Natural killer cell (primary cell): ENCODE results near the gene TNFAIP2. TPM values are rescaled to one million over a fixed set of nuclear protein-coding genes. Genes with fewer than 3 reads are reported as not detected.

ENCODE experiments used
- ATAC-seq, 3 donors: fragments of 150-1000 bp in 2 of 3; fragments of 200-7000 bp in 1 of 3; cut with Tn5 transposase; 1 replicate in 1 of 3; 2 replicates in 2 of 3; pipeline ENCODE4 v1.10.0; 2021; ENCODE audit warnings: mild to moderate bottlenecking in 2 of 3, moderate library complexity in 2 of 3
- DNase-seq, 2 donors: peaks; one replicate each; pipeline versions ENCODE4 v3.0.0 to v3.0.0-alpha.2; 2013 to 2021; ENCODE audit warnings: mixed read lengths in 1 of 2
- H3K27ac ChIP-seq: one replicate; pipeline ENCODE4 v1.5.1; 2013; ENCODE audit warnings: mild to moderate bottlenecking, low read length
- H3K27me3 ChIP-seq: one replicate; pipeline ENCODE4 v1.6.1; 2013; ENCODE audit warnings: low read length; ENCODE audit not compliant: control insufficient read depth, insufficient read depth
- H3K36me3 ChIP-seq: one replicate; pipeline ENCODE4 v1.6.1; 2013; ENCODE audit warnings: low read length; ENCODE audit not compliant: control insufficient read depth, insufficient read depth
- H3K4me1 ChIP-seq: one replicate; pipeline ENCODE4 v1.6.1; 2013; ENCODE audit warnings: low read length; ENCODE audit not compliant: control insufficient read depth, insufficient read depth
- H3K4me3 ChIP-seq: one replicate; pipeline ENCODE4 v1.5.1; 2013; ENCODE audit warnings: low read length
- H3K9me3 ChIP-seq: one replicate; pipeline ENCODE4 v1.6.1; 2013; ENCODE audit warnings: low read length; ENCODE audit not compliant: control insufficient read depth, insufficient read depth
- H3K27ac Mint-ChIP-seq, 2 donors: one replicate each; pipeline ENCODE4 v1.8.0; 2022; ENCODE audit warnings: mild to moderate bottlenecking in 2 of 2, mixed read lengths in 2 of 2, moderate library complexity in 1 of 2
- H3K27me3 Mint-ChIP-seq, 2 donors: one replicate each; pipeline ENCODE4 v1.8.0; 2022; ENCODE audit warnings: low read depth in 2 of 2, mixed read lengths in 2 of 2
- H3K36me3 Mint-ChIP-seq: one replicate; pipeline ENCODE4 v1.8.0; 2022; ENCODE audit warnings: mixed read lengths
- H3K4me1 Mint-ChIP-seq, 2 donors: one replicate each; pipeline ENCODE4 v1.8.0; 2022; ENCODE audit warnings: mixed read lengths in 2 of 2
- H3K4me3 Mint-ChIP-seq: one replicate; pipeline ENCODE4 v1.8.0; 2022; ENCODE audit warnings: mild to moderate bottlenecking, moderate library complexity, mixed read lengths
- H3K9me3 Mint-ChIP-seq, 2 donors: one replicate each; pipeline ENCODE4 v1.8.0; 2022; ENCODE audit warnings: mixed read lengths in 2 of 2
- CTCF ChIP-seq: fragments of 200-600 bp; IDR thresholded peaks from one replicate; pipeline ENCODE4 v1.8.0; 2022; ENCODE audit warnings: antibody characterized with exemption
- WGBS: methylation state at CpG from one replicate; pipeline ENCODE4 v1.1.7; 2013; ENCODE audit warnings: missing lambda C conversion rate; ENCODE audit not compliant: insufficient coverage; 5-methylcytosine and 5-hydroxymethylcytosine counted together
- intact Hi-C: fragments of 100-400 bp; cut with micrococcal nuclease; formaldehyde crosslinking; loops from one replicate; pipeline ENCODE4 v1.14.2; 2022
- total RNA-seq, 4 donors: library from RNA; stranded (reverse); fragments of 120-200 nt in 1 of 4; gene quantifications; one replicate each; pipeline versions ENCODE4 v1.2.3 to v1.2.4, GENCODE V29; 2013 to 2022

TNFAIP2 gene
- total RNA-seq, 3 donors from 2014 or later (not counting 1 experiment from before 2014, with no cell fraction given) = 14.2 to 89.8 (median 50.1) TPM

- no peak within 1 kb of the TSS for H3K27ac Mint-ChIP-seq
- H3K9me3 ChIP-seq = no peaks in the 10 kb centered on the region
- no peaks in the 10 kb centered on the region for H3K27me3 ChIP-seq
These were observed 39.0 kb upstream of the TNFAIP2 start, which contains the start of gene LBHD2 for GRCh38 chr14:103084021-103084919. Gene LBHD2 (plus strand): TSS chr14:103084210. CDS start chr14:103086013, 1,803 bp downstream.

GRCh38 chr14:103085106-103086091 lies 37.9 kb upstream of the TNFAIP2 start:
- Histone ChIP-seq H3K4me1 (no peaks in the 10 kb centered on the region), H3K36me3 (no peaks in the 10 kb centered on the region), H3K9me3 (no peaks in the 10 kb centered on the region), H3K4me3 (no peak overlapping the region), H3K27ac (no peak overlapping the region), H3K27me3 (no peaks in the 10 kb centered on the region)
- intact Hi-C loops = no loop called here
- no peak for DNase-seq
- no peaks in the 10 kb centered on the region for H3K9me3 Mint-ChIP-seq
- H3K4me3 Mint-ChIP-seq = no peak overlapping the region
- no peaks in the 10 kb centered on the region for H3K36me3 Mint-ChIP-seq
- ATAC-seq = no peak
- no peak for TF ChIP-seq CTCF
- H3K4me1 Mint-ChIP-seq = no peaks in the 10 kb centered on the region
- WGBS = 72% methylated on average over 24 of the region's 24 CpGs
- no peak overlapping the region for H3K27ac Mint-ChIP-seq
- H3K27me3 Mint-ChIP-seq = peaks cover 0 to 6% of the 10 kb centered on the region in 2 donors

More at GRCh38 chr14:103084021-103084919, 39.0 kb upstream of the TNFAIP2 start, which contains the start of gene LBHD2:
- H3K36me3 Mint-ChIP-seq = no peaks in the 10 kb centered on the region
- Histone ChIP-seq H3K4me1 (no peaks in the 10 kb centered on the region), H3K36me3 (no peaks in the 10 kb centered on the region), H3K27ac (no peak within 1 kb of the TSS), H3K4me3 (no peak within 1 kb of the TSS)
- ATAC-seq = no peak
- H3K27me3 Mint-ChIP-seq = peaks cover 0 to 6% of the 10 kb centered on the region in 2 donors
- DNase-seq = no peak
- H3K4me3 Mint-ChIP-seq = no peak within 1 kb of the TSS
- no peaks in the 10 kb centered on the region for H3K9me3 Mint-ChIP-seq
- no peaks in the 10 kb centered on the region for H3K4me1 Mint-ChIP-seq
- WGBS = 23% methylated on average over 61 of the region's 61 CpGs
- no peak for TF ChIP-seq CTCF
- intact Hi-C loops = no loop called here

GRCh38 chr14:103086771-103087342 lies 36.4 kb upstream of the TNFAIP2 start:
- TF ChIP-seq CTCF = no peak
- Histone ChIP-seq H3K4me3 (no peak overlapping the region), H3K4me1 (peaks cover 12% of the 10 kb centered on the region), H3K36me3 (no peaks in the 10 kb centered on the region), H3K27me3 (peaks cover 6% of the 10 kb centered on the region), H3K9me3 (no peaks in the 10 kb centered on the region), H3K27ac (no peak overlapping the region)
- no peak overlapping the region for H3K27ac Mint-ChIP-seq
- intact Hi-C loops = no loop called here
- H3K36me3 Mint-ChIP-seq = no peaks in the 10 kb centered on the region
- DNase-seq (no peak), ATAC-seq (no peak)
- WGBS = 79% methylated on average over 8 of the region's 8 CpGs
- H3K9me3 Mint-ChIP-seq = no peaks in the 10 kb centered on the region
- H3K4me3 Mint-ChIP-seq = no peak overlapping the region
- H3K4me1 Mint-ChIP-seq = peaks cover 0 to 5% of the 10 kb centered on the region in 2 donors
- peaks cover 0 to 6% of the 10 kb centered on the region in 2 donors for H3K27me3 Mint-ChIP-seq
